Activated CD8-positive, alpha-beta T cell treated with anti-CD3 and anti-CD28 coated beads for 36 hours (primary cell): Measurements from ENCODE around the gene ALPK3. TPM values are rescaled to one million over a fixed set of nuclear protein-coding genes. Genes with fewer than 3 reads are reported as not detected.
"Not testable (repeated sequence)": the region's sequence is repeated elsewhere in the genome, so short reads cannot be mapped to it uniquely, and the experiment has no call there.

Experiments
- ATAC-seq: fragments of 200-7000 bp; cut with Tn5 transposase; one replicate; pipeline ENCODE4 v1.10.0; 2021; ENCODE audit warnings: mild to moderate bottlenecking, moderate library complexity
- CTCF ChIA-PET: fragments of 350-600 bp; sonication (Branson Sonifier 250); formaldehyde crosslinking; loops from one replicate; lab custom pipeline; 2021; ENCODE audit warnings: antibody characterized with exemption; lab: Charles Lee
- POLR2A ChIA-PET: fragments of 350-600 bp; sonication (Branson Sonifier 250); formaldehyde crosslinking; loops from one replicate; lab custom pipeline; 2021; ENCODE audit warnings: antibody characterized with exemption; lab: Charles Lee
- DNase-seq: peaks from one replicate; pipeline ENCODE4 v3.0.0-alpha.2; 2020
- H3K27ac Mint-ChIP-seq: one replicate; pipeline ENCODE4 v1.8.0; 2021; ENCODE audit warnings: mild to moderate bottlenecking, mixed read lengths
- H3K27me3 Mint-ChIP-seq: one replicate; pipeline ENCODE4 v1.8.0; 2021; ENCODE audit warnings: mixed read lengths
- H3K36me3 Mint-ChIP-seq: one replicate; pipeline ENCODE4 v1.8.0; 2021; ENCODE audit warnings: low read depth, mixed read lengths
- H3K4me1 Mint-ChIP-seq: one replicate; pipeline ENCODE4 v1.8.0; 2021; ENCODE audit warnings: low read depth, mixed read lengths
- H3K4me3 Mint-ChIP-seq: one replicate; pipeline ENCODE4 v1.8.0; 2021; ENCODE audit warnings: mild to moderate bottlenecking, moderate library complexity, mixed read lengths
- H3K9me3 Mint-ChIP-seq: one replicate; pipeline ENCODE4 v1.8.0; 2021; ENCODE audit warnings: mixed read lengths
- CTCF ChIP-seq: fragments of 200-600 bp; IDR thresholded peaks from one replicate; pipeline ENCODE4 v1.8.0; 2022; ENCODE audit warnings: antibody characterized with exemption, mild to moderate bottlenecking
- intact Hi-C: fragments of 100-400 bp; cut with micrococcal nuclease; formaldehyde crosslinking; loops from one replicate; pipeline ENCODE4 v1.10.0; 2022
- total RNA-seq, 2 experiments: library from RNA; stranded (reverse); gene quantifications; one replicate each; pipeline ENCODE4 v1.2.3, GENCODE V29; 2021

The ALPK3 gene
- total RNA-seq, 2 experiments from 2014 or later = 0.04 to 0.16 TPM

- Mint-ChIP-seq H3K4me3 (no peak overlapping the region), H3K36me3 (peaks cover 3% of the 10 kb centered on the region), H3K27ac (no peak overlapping the region), H3K27me3 (no peaks in the 10 kb centered on the region), H3K4me1 (no peaks in the 10 kb centered on the region), H3K9me3 (peaks cover 13% of the 10 kb centered on the region)
- ChIA-PET POLR2A (no interaction called here), CTCF (interaction anchor here (0.6 to 2.7 kb wide), 10 partner anchors 15 to 1584 kb away, joined by 3 to 11 read pairs (median 4); no protein-coding TSS in a partner anchor)
- ATAC-seq = no peak
- intact Hi-C loops = loop anchor here (10.0 kb wide), 1 partner anchor 80 kb away; no protein-coding TSS in a partner anchor
- DNase-seq = no peak
- no peak for TF ChIP-seq CTCF
Observed at GRCh38 chr15:84844964-84845363, 27.8 kb downstream of the ALPK3 start.

- DNase-seq = peak; percentile 73
- ATAC-seq = peak; percentile 69
- CTCF ChIA-PET = interaction anchor here (0.6 to 2.7 kb wide), 10 partner anchors 12 to 83 kb away, joined by 3 to 11 read pairs (median 4); no protein-coding TSS in a partner anchor
- intact Hi-C loops = loop anchor here (10.0 kb wide), 1 partner anchor 79 kb away; no protein-coding TSS in a partner anchor
- H3K4me3 Mint-ChIP-seq, POLR2A ChIA-PET, H3K36me3 Mint-ChIP-seq, H3K4me1 Mint-ChIP-seq, H3K27ac Mint-ChIP-seq, H3K27me3 Mint-ChIP-seq: not testable (repeated sequence)
- peak; percentile 83 for TF ChIP-seq CTCF
- H3K9me3 Mint-ChIP-seq = peaks cover 13% of the 10 kb centered on the region
Observed at GRCh38 chr15:84845631-84846030, 28.5 kb downstream of the ALPK3 start.

DNA sequence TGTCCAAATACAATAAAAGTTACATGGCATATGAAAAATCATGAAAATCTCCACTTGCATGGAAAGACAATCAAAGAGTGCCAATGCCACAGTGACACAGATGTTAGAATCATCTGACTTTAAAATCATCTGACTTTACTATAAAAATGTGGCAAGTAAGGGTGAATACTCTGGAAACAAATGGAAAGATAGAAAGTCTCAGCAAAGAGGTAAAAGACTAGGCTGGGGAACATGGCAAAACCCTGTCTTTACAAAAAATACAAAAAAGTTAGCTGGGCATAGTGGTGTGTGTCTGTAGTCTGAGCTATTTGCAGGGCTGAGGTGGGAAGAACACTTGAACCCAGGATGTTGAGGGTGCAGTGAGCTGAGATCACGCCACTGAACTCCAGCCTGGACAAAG lies 29.1 kb downstream of the ALPK3 start:
- CTCF ChIA-PET = interaction anchor here (0.6 to 2.7 kb wide), 6 partner anchors 13 to 82 kb away, joined by 3 to 11 read pairs (median 6); no protein-coding TSS in a partner anchor
- no peak for TF ChIP-seq CTCF
- DNase-seq (no peak), ATAC-seq (no peak)
- no peak overlapping the region for H3K27ac Mint-ChIP-seq
- no peak overlapping the region for H3K4me3 Mint-ChIP-seq
- peaks cover 3% of the 10 kb centered on the region for H3K36me3 Mint-ChIP-seq
- peaks cover 13% of the 10 kb centered on the region for H3K9me3 Mint-ChIP-seq
- POLR2A ChIA-PET = no interaction called here
- H3K4me1 Mint-ChIP-seq = no peaks in the 10 kb centered on the region
- no peaks in the 10 kb centered on the region for H3K27me3 Mint-ChIP-seq
- intact Hi-C loops = loop anchor here (10.0 kb wide), 1 partner anchor 79 kb away; no protein-coding TSS in a partner anchor

GRCh38 chr15:84847382-84847781 lies 30.2 kb downstream of the ALPK3 start:
- no peak for ATAC-seq
- ChIA-PET POLR2A (no interaction called here), CTCF (interaction anchor here (1.5 kb wide), 1 partner anchor 14 kb away, joined by 6 read pairs; no protein-coding TSS in a partner anchor)
- Mint-ChIP-seq H3K4me1 (no peaks in the 10 kb centered on the region), H3K27me3 (no peaks in the 10 kb centered on the region), H3K27ac (no peak overlapping the region), H3K36me3 (peaks cover 3% of the 10 kb centered on the region), H3K4me3 (no peak overlapping the region), H3K9me3 (peaks cover 13% of the 10 kb centered on the region)
- intact Hi-C loops = loop anchor here (10.0 kb wide), 1 partner anchor 77 kb away; no protein-coding TSS in a partner anchor
- no peak for TF ChIP-seq CTCF
- DNase-seq = no peak

GRCh38 chr15:84852212-84852611 lies 35.1 kb downstream of the ALPK3 start:
- POLR2A ChIA-PET = interaction anchor here (0.8 kb wide), 1 partner anchor 16 kb away, joined by 3 read pairs; no protein-coding TSS in a partner anchor
- no peaks in the 10 kb centered on the region for H3K36me3 Mint-ChIP-seq
- no peak overlapping the region for H3K27ac Mint-ChIP-seq
- peaks cover 4% of the 10 kb centered on the region for H3K9me3 Mint-ChIP-seq
- H3K4me1 Mint-ChIP-seq = no peaks in the 10 kb centered on the region
- H3K4me3 Mint-ChIP-seq = no peak overlapping the region
- CTCF ChIA-PET = interaction anchor here (1.4 kb wide), 1 partner anchor 76 kb away, joined by 3 read pairs; no protein-coding TSS in a partner anchor
- DNase-seq (no peak), ATAC-seq (no peak)
- no peak for TF ChIP-seq CTCF
- no peaks in the 10 kb centered on the region for H3K27me3 Mint-ChIP-seq
- intact Hi-C loops = no loop called here
